ENCODE data around the gene SULT1A2.
"Not testable (repeated sequence)": the region's sequence is repeated elsewhere in the genome, so short reads cannot be mapped to it uniquely, and the experiment has no call there.

Gene SULT1A2

DNA sequence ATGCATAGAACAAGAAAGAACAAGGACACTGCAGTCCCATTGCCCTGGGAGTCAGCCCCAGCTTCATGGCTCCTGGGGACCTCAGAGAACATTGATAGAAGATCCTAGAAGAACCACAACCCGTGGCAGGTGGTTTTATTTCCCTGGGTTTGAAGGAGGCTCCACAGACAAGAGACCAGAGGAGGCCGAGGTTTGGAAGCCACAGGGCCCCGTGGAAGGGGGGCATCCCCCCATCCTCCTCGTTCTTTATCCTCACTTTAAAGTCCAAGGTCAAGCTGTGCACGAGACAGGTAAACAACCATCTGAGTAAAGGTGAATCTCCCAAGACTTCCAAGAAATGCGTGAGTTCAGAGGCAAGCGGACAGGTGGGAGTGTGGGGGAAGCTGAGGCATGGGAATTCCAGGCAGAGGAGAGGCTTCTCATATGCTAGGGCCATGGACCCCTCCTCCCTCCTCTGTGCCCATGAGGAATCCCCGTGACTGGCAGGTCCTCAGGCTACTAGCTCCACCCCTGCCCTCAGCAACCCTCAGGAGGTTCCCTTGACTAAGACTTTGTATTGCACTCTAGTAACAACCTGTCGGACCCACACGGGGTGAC lies 13.8 kb upstream of the SULT1A2 start:
- no peaks in the 10 kb centered on the region for H3K9me3 Mint-ChIP-seq
- H3K4me1 Mint-ChIP-seq, result peaks cover 27% of the 10 kb centered on the region
- TF ChIP-seq, protein P1, sequence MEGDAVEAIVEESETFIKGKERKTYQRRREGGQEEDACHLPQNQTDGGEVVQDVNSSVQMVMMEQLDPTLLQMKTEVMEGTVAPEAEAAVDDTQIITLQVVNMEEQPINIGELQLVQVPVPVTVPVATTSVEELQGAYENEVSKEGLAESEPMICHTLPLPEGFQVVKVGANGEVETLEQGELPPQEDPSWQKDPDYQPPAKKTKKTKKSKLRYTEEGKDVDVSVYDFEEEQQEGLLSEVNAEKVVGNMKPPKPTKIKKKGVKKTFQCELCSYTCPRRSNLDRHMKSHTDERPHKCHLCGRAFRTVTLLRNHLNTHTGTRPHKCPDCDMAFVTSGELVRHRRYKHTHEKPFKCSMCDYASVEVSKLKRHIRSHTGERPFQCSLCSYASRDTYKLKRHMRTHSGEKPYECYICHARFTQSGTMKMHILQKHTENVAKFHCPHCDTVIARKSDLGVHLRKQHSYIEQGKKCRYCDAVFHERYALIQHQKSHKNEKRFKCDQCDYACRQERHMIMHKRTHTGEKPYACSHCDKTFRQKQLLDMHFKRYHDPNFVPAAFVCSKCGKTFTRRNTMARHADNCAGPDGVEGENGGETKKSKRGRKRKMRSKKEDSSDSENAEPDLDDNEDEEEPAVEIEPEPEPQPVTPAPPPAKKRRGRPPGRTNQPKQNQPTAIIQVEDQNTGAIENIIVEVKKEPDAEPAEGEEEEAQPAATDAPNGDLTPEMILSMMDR (IDR thresholded peaks at IDR 0.05), result no peak
- no peak overlapping the region for H3K4me3 Mint-ChIP-seq
- no peak for DNase-seq
- H3K36me3 Mint-ChIP-seq (ENCODE audit: low read depth), result no peaks in the 10 kb centered on the region
- H3K27me3 Mint-ChIP-seq (ENCODE audit: low read depth, poor library complexity), result peaks cover 3% of the 10 kb centered on the region
- H3K27ac Mint-ChIP-seq, result peak overlapping the region; percentile 93

DNA sequence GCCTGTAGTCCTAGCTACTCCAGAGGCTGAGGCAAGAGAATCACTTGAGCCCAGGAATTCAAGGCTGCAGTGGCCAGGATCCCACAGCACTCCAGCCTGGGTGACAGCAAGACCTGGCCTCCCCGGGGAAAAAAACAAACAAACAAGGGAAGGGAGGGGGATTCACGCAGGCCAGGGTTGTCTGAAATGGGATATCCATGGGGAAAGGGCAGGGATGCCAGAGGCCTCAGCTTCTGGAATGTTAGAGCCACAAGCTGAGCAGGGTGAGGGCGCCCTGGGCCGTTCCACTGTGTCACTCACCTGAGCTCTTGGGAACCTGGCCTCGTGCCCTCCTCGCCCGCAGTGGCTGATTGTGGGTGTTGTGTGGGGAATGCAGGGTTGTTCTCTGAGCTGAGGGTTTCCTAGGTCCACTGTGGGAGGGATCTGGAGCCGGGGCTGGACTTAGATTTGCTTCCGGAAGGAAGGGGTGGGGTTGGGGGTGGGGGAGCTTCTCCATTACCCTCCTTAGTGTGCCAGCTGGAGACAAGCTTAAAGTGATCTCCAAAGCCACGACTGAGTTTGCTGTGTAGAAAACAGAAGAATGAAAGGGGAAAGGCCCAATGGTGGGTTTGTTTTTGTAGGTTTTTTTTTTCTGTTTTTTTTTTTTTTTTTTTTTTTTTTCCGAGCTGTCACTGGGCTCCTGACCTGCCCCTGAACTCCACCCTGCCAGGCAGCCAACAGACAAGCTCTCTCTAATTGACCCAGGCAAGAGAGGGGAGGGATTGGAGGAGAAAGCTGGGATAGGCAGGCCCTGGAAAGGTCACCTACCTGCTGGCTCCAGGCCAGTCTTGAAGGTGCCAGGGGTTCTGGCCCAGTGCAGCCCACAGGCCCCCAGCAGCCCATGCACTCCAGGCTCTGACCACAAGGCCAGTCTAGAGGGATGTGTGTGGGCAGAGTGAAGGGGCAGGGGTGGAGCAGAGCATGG lies 13.1 kb upstream of the SULT1A2 start, which contains the start of gene SULT1A1:
SULT1A1 (minus strand) TSS at position 414 of the 964 bp plus-strand sequence. CDS start 1,189 bp downstream, outside the sequence.
- Mint-ChIP-seq H3K27me3 (ENCODE audit: low read depth, poor library complexity) (no peaks in the 10 kb centered on the region), H3K4me3 (peak within 1 kb of the TSS; percentile 72), H3K27ac (peak within 1 kb of the TSS; percentile 93)

DNA sequence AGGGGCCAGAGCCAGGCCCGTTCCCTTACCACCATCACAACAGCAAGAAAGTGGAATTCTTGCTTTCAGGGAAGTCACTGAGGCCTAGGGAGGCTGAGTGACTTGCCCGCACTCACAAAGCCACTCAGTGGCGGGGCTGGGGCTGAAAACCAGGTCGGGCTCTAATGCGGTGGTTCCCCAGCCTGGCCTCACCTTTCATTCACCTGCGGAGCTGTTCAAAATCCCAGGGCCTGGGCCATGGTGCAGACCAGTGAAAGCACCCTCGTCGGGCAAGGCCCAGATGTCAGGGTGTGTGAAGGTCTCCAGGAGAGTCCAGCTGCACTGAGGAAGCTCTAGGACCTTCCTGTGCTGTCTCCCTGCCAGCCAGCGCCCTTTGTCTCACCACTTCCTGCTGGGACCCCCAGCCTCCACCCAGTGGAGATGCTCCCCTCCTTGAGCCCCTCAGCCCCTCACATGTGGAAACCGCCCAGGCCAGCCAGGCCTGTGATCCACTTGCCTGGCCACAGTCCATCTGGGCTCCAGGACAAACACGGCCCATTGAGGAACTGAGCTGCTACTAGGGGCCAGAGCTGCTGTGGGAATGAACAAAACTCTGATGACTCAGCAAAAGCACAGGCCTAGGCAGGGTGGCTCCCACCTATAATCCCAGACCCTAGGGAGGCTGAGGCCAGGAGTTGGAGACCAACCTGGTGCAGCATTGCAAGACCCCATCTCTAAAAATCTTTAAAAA lies 12.2 kb upstream of the SULT1A2 start:
- not testable (repeated sequence) for DNase-seq; H3K36me3 Mint-ChIP-seq (ENCODE audit: low read depth); H3K9me3 Mint-ChIP-seq; H3K27me3 Mint-ChIP-seq (ENCODE audit: low read depth, poor library complexity)
- peak overlapping the region; percentile 91 for H3K27ac Mint-ChIP-seq
- peak overlapping the region; percentile 72 for H3K4me3 Mint-ChIP-seq
- H3K4me1 Mint-ChIP-seq, result peaks cover 24% of the 10 kb centered on the region

More for the DNA sequence above, 13.1 kb upstream of the SULT1A2 start, which contains the start of gene SULT1A1:
- H3K36me3 Mint-ChIP-seq (ENCODE audit: low read depth), result no peaks in the 10 kb centered on the region
- TF ChIP-seq, protein P1 (IDR thresholded peaks at IDR 0.05), result no peak
- H3K9me3 Mint-ChIP-seq, result no peaks in the 10 kb centered on the region
- peak; percentile 39 for DNase-seq
- H3K4me1 Mint-ChIP-seq, result peaks cover 24% of the 10 kb centered on the region

DNA sequence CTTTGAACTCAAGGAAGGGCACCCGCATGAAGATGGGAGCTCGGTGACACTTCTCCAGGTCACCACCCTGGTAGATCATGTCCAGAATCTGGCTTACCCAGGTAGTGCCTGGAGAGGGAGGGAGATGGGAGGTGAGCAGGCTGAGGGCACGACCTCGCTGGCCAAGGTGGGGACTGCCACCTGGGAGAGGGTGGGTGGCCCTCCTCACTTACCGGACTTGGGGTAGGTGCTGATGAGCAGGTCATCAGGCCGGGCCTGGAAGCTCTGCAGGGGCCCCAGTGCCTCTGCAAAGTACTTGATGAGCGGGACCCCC lies 11.6 kb upstream of the SULT1A2 start:
- not testable (repeated sequence) for H3K27me3 Mint-ChIP-seq (ENCODE audit: low read depth, poor library complexity); H3K36me3 Mint-ChIP-seq (ENCODE audit: low read depth); H3K27ac Mint-ChIP-seq; DNase-seq; H3K9me3 Mint-ChIP-seq; H3K4me3 Mint-ChIP-seq
- peaks cover 24% of the 10 kb centered on the region for H3K4me1 Mint-ChIP-seq

DNA sequence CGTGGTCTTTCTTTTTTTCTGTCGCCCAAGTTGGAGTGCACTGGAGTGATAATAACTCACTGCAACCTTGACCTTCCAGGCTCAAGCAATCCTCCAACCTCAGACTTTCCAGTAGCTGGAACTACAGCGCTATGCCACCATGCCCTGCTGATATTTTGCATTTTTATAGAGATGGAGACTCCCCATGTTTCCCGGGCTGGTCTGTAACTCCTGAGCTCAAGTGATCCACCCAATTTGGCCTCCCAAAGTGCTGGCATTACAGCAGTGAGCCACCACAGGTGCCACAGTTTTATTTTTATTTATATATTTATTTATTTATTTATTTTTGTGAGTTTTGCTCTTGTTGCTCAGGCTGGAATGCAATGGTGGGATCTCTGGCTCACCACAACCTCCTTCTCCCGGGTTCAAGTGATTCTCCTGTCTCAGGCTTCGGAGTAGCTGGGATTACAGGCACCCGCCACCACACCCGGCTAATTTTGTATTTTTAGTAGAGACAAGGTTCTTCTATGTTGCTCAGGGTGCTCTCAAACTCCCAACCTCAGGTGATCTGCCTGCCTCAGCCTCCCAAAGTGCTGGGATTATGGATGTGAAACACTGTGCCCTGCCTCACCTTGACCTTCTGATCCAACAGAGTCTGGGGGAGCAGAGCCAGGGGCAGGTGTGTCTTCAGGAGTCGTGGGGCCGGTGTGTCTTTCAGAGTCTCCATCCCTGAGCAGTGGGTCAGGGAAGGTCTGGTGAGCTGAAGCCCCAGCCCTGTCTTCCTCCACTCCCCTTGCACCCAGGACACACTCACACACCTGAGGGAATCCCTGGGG lies 11.0 kb upstream of the SULT1A2 start:
- H3K27me3 Mint-ChIP-seq (ENCODE audit: low read depth, poor library complexity); H3K9me3 Mint-ChIP-seq; H3K4me3 Mint-ChIP-seq; H3K27ac Mint-ChIP-seq; H3K36me3 Mint-ChIP-seq (ENCODE audit: low read depth); DNase-seq: not testable (repeated sequence)
- H3K4me1 Mint-ChIP-seq, result peaks cover 24% of the 10 kb centered on the region

DNA sequence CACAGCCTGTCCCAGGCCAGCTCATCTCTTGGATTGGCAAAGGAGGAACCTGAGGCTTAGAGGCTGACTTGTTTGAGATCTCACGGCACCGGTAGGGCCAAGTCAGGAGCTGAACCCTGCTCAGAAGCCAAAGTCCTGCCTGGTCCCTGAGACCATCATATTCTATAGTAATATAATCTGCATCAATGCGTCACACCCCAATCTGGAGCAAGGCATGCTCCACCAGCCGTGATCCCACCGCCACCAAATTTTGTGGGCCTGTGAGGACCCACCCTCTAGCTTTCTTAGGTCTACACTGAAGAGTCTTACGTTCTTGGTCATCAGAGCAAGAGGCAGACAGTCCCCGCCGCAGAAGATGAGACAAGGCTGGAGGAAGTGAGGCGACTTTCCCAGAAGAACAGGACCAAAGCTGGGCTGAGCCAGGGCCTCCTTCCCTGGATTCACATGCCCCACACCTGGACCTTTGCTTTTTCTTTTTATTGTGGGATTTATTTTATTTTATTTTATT lies 10.3 kb upstream of the SULT1A2 start:
- peaks cover 24% of the 10 kb centered on the region for H3K4me1 Mint-ChIP-seq
- no peaks in the 10 kb centered on the region for H3K36me3 Mint-ChIP-seq (ENCODE audit: low read depth)
- TF ChIP-seq, protein P1 (IDR thresholded peaks at IDR 0.05), result no peak
- H3K9me3 Mint-ChIP-seq, result no peaks in the 10 kb centered on the region
- no peak for DNase-seq
- H3K4me3 Mint-ChIP-seq, result no peak overlapping the region
- H3K27me3 Mint-ChIP-seq (ENCODE audit: low read depth, poor library complexity), result no peaks in the 10 kb centered on the region
- H3K27ac Mint-ChIP-seq, result no peak overlapping the region

Measured in nephron progenitor cell (in vitro differentiated cells).